SK-N-SH treated with all-trans-retinoic acid at 6 μM for 48 hours (cell line): ENCODE measurements around the gene ADARB2.

ENCODE experiments used
- CREB5 ChIP-seq: fragments of 250-450 bp; sonication (Bioruptor Pico); IDR thresholded peaks from 2 replicates; pipeline ENCODE4 v1.5.1; 2020; ENCODE audit warnings: low read depth, mild to moderate bottlenecking, moderate library complexity
- CSRNP3 ChIP-seq: fragments of 250-450 bp; sonication (Bioruptor Pico); IDR thresholded peaks from 2 replicates; pipeline ENCODE4 v1.5.1; 2021; ENCODE audit warnings: mild to moderate bottlenecking, moderate library complexity
- GLIS3 ChIP-seq: fragments of 250-450 bp; sonication (Bioruptor Pico); IDR thresholded peaks from 2 replicates; pipeline ENCODE4 v1.5.0; 2020; ENCODE audit warnings: mild to moderate bottlenecking, moderate library complexity
- PATZ1 ChIP-seq: fragments of 250-450 bp; sonication (Bioruptor Pico); IDR thresholded peaks from 2 replicates; pipeline ENCODE4 v1.8.0; 2020; ENCODE audit warnings: mild to moderate bottlenecking, moderate library complexity, borderline replicate concordance
- ZFP3 ChIP-seq: fragments of 250-450 bp; sonication (Bioruptor Pico); IDR thresholded peaks from 2 replicates; pipeline ENCODE4 v1.5.0; 2020; ENCODE audit warnings: mild to moderate bottlenecking, moderate library complexity
- ZNF8 ChIP-seq: fragments of 450-650 bp; formaldehyde crosslinking; IDR thresholded peaks from 2 replicates; pipeline ENCODE4 v1.5.0; 2020; ENCODE audit warnings: mild to moderate bottlenecking, moderate library complexity

GRCh38 chr10:1552881-1553670 lies 184.2 kb downstream of the ADARB2 start:
- TF ChIP-seq ZFP3 (CRISPR knock-in tag) (no peak), CSRNP3 (CRISPR knock-in tag) (no peak), CREB5 (CRISPR knock-in tag) (no peak), ZNF8 (no peak), PATZ1 (CRISPR knock-in tag) (no peak), GLIS3 (CRISPR knock-in tag) (no peak)
